Measurements from ENCODE around the gene ARSG.
"Not testable (repeated sequence)": the region's sequence is repeated elsewhere in the genome, so short reads cannot be mapped to it uniquely, and the experiment has no call there.

The ARSG gene

DNA sequence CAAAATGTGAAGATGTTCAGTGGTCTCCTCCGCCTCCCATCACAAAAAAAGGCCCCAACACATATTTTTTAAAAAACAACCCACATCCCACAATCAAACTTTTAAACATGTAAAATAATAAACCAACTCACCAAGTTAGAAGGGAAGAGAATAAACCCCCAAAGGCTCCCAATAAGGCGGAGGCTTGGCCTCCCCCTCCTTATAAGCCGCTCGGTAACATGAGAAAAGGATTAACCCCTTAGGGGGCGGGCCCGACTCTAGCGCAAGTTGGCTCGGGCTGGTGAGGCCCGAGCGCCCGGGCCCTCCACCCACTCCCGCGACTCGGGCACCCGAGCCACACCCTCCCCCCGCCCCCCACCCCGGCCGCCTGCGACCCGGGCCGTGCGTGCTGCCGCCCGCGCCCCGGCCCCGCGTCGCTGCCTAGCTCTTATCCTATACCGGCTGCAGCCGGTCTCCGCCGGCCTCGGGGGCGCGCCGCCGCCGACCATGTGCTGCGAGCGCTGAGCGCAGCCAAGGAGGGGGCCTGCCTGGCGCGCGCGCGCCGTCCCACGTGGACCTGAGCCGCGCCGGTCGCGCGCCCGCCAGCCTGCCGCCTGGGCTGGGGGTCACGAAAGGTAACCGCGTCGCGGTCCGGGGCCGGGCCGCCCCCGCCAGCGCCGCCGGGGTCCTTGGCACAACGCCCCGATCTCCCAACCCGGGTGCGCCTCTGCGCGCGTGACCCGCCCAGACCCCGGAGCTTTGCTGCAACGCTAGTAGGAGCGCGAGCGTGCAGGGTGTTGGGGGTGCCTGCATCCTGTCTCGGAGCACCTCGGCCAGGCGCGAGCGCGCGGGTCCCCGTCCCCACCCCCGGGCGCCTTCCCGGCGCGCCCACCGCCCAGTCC, at the start of gene ARSG, which contains the start of gene SLC16A6:
TSS of gene ARSG (plus strand) at position 541 of the 881 bp plus-strand sequence. CDS start 15,999 bp downstream, outside the sequence.
TSS of gene SLC16A6 (minus strand) at position 173 of the 881 bp plus-strand sequence. CDS start 12,807 bp downstream, outside the sequence.
- DNase-seq, result peak; percentile 54

DNA sequence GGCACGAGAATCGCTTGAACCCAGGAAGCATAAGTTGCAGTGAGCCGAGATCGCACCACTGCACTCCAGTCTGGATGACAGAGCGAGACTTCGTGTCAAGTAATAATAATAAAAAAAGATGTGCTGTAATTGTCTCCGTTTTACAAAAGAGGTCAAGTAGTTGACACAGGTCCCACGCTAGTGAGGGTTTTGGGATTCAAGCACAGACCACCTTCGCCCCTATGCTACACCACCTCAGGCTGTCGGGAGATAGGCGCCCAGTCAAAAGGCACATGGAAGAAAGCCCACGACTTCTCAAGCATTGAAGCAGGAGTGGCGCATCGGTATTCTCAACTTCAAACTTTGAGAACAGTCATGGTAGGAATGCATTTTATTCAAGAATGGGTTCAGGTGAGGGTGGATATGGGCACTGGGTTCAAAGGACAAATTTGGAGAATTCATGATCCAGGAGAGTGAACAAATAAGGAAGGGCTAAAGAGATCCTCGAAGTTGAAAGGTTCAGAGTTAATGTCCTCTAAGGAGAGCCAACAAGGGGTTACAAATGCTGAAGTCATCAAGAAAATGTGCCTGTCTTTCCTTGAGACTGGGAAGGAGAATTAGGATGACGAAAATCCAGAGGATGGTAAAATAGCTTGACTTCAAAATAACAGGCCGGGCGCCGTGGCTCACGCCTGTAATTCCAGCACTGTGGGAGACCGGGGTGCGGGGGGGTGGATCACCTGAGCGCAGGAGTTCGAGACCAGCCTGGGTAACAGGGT, 44.8 kb upstream of the ARSG start:
- no peak for DNase-seq

DNA sequence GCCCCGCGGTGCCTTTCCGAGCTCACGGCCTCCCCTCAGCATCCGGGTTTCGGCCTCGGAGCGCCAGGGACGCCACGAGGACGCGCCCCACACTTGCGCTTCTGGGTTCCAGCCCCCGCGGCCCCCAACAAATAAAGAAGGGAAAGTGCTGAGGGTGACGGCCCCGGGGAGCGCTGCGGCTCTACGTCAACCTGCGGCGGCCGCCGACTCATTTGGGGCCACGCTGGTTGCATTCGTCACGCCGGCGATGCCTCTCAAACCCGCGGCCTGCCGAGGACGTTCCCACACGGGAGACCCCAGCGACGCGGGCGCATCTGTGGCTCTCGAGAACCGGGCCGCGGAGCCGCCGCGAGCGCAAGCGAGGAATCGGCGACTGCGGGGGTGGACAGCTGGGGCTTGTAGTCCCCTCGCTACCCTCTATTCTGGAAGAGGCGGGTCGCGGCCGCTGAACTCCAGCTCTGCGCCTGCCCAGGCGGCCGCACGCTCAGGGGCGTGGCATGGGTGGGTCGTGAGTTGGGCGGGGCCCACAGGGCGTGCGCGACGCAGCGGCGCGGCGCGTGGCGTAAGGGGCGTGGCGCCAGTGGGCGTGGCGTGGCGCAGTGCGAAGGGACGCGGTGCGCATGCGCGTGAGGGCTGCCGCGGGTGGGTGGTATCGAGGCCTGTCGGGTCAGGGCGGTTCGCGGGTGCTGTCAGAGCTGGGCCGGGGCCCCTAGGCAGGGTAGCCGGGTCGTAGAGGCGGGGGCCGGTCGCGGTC, 43.7 kb upstream of the ARSG start, which contains the start of gene AMZ2:
TSS of gene AMZ2 (plus strand) at position 599 of the 754 bp plus-strand sequence. CDS start 2,145 bp downstream, outside the sequence.
- peak; percentile 91 for DNase-seq

DNA sequence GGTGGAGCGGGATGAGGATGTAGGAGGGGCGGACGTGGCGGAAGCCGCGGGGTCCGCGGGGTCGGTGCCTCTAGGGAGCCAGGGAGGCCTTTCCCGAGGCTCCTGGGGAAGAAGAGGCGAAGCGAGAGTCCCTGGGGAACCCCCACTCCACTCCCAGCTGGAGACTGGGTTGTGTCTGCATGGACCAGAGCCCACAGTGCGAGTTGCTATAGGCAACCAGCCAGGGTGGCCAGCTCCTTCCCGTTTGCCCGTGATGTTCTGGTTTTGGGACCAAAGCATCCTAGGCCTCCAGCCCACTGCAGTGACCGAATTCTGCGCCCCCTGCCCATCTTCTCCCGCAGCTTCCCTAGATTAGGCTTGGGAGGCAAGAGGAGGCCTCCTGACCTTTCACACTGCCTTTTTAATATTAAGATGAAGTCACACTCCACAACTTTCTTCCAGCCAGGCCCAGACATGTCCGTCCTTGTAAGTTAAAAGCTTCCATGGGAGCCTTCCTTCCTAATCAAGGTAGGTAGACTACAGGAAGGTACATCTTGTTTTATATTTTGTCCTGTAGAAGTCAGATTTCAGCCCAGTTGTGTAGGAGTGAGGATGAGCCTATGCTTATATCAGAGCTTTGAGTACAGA, 43.0 kb upstream of the ARSG start:
- DNase-seq, result no peak

DNA sequence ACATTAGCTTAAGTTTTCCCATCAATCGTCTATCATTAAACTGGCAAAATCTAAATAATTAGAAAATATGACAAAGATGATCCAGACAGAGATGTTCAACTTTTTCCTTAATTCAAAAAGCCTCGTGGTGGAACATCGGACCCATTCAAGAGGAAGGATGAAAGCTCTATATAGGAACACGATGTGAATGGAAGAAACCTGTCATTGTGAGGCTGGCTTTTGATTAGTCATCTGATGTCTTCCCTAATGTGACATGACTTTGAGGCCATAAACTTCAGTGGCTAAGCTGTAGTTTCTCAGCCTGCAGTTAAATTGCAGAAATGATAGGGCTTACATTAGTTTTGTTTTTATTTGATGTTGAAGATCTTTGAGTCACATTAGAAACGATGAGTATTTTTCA, 42.4 kb upstream of the ARSG start:
- no peak for DNase-seq

DNA sequence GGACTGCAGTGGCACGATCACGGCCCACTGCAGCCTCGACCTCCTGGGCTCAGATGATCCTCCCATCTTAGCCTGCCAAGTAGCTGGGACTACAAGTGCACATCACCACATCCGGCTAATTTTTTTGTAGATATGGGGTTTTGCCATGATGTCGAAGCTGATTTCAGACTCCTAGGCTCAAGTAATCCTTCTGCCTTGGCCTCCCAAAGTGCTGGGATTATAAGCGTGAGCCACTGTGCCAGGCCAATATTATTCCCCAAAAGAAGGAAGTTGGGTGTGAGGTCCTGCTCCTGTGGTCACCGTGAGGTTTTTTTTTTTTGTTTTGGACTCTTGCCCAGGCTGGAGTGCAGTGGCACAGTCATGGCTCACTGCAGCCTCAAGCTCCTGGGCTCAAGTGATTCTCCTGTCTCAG, 41.9 kb upstream of the ARSG start:
- DNase-seq, result no peak

DNA sequence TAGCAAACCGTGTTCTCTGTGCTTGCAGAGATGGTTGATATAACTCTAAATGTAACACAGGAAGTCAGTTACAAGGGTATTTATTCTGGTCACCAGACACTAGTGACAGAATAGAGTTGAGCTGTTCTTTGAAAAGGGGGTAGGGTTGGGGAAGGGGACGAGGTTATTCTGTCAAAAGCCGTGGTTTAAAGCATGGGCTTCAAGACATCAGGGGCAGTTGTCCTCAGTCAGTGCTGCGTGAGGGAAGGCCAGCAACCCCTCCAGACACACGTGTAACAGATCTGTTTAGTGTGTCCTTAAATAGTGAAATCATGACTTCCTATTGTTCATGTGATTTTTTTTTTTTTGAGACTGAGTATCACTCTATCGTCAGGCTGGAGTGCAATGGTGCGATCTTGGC, 37.9 kb upstream of the ARSG start:
- not testable (repeated sequence) for DNase-seq

DNA sequence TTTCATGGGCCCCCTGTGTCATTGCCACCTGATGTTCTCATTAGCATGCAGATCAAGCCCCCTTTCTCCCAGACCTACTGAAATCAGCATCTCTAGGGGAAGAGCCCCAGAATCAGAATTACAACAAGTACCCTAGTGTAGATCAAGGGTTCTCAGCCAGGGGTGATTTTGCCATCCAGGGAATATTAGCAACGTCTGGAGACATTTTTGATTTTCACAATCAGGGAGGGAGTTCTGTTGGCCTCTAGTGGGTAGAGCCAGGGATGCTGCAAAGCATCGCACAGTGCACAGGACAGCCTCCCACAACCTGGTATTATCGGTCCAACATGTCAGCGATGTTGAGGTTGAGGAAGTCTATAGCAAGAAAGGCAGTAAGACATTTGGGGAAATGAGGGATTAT, 36.1 kb upstream of the ARSG start:
- no peak for DNase-seq

DNA sequence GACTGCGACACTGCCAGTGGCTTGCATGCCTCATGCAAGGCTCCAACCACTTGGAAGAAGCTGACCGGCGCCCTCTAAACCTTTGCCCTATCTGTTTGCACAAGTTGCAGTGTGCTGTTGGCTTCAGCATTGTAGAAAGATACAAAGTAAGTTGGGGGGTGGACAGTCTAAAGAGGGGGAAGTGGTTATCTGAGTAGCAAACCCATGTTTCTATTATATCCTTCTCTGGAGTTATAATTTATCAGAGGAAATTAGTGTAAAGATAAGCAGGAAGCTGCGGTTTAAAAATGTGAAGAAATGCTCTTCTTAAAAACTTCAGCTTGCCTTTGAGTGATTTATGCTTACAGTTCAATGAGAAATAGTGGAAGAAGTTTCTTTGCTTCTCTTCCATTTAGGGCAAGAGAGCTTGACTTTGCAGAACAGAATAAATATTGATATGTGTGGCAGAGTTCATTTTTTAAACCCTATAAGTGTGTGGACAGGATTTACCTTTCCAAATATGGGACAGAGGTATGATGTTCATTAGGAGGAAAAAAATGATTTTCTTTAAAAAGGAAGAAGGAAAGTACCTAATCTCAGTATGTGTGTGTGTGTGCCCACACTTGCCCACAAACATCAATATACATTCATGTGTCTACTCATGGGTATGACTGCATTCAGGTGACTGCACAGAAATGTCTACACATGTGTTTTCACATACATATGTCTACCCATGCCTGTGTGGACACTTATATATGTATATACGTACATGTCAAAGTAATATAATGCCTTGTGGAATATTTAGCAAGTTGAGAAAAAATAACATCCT, 35.4 kb upstream of the ARSG start:
- no peak for DNase-seq

DNA sequence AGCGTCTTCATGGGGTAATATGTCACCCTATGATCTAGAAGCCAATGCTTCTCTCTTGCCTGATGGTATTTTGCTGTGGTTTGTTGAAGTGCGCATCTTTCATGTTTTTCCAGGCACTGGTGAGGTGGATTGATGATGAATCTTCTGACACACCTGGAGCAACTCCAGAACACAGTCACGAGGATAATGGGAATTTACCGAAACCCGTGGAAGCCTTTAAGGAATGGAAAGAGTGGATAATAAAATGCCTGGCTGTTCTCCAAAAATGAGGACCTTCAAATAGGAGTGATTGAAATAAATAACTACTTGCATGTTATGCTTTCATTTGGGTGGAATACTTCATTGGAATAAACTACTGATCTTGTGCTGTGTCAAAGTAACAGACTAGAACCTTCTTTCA, 34.6 kb upstream of the ARSG start:
- DNase-seq, result not testable (repeated sequence)

DNA sequence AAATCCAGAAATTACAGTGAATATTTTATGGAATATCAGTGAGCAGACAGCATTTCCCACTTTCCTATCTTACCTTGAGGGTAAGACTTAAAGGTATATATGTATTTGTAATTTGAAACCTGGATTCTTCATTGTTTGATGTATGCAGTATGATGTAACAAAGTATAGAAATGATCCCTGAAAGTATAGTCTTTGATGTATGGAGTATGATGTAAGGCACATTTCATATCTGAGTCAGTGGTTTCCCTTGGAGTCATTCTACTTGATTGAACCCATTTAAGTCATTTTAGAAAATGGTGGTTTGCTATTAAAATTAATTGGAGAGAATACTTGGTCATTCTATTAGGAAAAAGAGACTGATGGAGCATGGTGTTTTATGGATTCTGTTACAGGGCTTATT, 33.4 kb upstream of the ARSG start:
- no peak for DNase-seq

DNA sequence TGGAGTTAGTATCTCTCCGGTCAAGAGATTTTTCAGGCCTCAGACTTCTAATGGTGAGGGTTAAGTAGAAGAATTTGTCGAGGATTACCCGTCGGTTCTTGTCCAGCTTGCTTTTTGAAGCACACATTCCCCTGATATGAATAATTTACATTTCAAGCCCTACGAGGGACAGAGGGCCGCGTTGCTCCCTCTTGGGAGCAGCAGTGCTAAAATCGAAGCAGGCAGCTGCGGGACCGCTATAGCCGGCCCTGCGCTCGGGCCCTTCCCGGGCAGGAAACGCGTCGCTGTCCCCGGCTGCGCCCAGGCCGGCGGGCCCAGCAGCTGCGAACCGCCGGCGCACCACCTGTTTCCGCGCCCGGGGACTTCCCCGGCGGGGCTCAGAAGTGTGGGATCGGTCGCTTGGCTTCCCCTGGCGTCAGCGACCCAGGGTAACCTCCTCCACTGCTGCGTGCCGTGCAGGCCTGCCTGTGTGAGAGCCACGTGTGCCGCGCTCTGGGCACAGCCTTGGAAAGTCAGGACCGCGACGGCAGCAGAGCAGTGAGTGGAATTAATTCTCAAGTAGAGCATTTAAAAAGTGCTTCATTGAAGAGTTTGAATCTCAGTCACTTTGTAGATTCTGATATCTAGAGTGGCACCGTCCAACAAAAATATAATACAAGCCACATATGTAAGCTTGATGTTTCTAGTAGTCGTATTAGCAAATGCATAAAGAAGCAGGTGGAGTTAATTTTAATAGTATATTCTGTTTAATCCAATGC, 32.2 kb upstream of the ARSG start:
- not testable (repeated sequence) for DNase-seq

DNA sequence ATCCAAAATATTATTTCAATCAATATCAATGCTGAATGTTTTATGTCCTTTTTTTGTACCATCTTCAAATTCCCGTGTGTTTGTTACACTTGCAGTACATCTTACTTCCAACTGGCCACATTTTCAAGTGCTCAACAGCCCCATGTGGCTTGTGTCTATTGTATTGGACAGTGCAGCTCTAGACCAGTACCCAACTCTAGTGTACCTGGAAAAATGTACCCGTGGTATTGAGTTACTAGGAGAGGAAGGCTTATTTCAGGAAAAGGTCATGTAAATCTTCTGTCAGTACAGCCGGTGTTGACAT, 31.7 kb upstream of the ARSG start:
- DNase-seq, result not testable (repeated sequence)

DNA sequence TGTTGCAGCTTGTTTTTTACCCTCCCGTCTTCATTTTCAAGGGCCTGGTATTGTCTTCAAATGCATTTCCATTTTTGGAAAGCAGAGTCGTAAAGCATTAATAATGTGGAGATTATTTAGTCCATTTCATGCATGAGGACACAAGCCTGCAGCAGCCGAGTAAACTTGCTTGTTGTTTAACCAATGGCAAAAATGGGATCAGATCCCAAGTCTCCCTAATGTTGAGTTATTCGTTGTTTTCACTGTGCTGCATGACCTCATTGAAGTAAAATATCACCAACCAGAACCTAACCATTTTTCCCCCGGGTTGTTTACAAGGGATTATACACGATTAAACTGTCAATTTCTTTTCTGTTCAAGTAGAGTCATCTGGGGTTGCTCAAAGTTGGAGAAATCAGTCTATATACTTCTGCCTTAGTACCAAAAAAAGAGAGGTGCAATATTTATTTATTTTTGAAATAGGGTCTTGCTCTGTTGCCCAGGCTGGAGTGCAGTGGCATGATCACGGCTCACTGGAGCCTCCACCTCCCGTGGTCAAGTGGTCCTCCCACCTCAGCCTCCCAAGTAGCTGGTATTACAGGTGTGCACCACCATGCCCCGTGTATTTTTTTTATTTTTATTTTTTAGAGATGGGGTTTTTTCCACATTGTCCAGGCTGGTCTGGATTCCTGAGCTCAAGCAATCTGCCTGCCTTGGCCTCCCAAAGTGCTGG, 31.1 kb upstream of the ARSG start:
- DNase-seq, result no peak

DNA sequence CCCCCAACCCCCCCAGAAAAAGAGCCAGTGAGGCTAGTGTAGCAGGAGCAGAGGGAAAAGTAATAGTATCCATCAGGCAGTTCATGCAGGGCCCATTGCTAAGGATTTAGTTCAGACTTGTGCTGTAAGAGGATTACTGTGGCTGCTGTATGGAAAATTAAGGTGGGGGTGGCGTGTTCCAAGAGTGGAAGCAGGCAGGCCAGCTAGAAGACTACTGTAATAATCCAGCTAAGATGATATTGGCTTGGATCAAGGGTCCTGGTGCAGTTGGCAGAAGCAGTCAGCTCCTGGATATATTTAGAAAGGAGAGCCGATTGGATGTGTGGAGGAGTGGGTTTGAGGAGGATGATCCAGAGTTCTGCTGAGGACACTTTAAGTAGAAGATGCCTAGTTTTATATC, 28.8 kb upstream of the ARSG start:
- not testable (repeated sequence) for DNase-seq

DNA sequence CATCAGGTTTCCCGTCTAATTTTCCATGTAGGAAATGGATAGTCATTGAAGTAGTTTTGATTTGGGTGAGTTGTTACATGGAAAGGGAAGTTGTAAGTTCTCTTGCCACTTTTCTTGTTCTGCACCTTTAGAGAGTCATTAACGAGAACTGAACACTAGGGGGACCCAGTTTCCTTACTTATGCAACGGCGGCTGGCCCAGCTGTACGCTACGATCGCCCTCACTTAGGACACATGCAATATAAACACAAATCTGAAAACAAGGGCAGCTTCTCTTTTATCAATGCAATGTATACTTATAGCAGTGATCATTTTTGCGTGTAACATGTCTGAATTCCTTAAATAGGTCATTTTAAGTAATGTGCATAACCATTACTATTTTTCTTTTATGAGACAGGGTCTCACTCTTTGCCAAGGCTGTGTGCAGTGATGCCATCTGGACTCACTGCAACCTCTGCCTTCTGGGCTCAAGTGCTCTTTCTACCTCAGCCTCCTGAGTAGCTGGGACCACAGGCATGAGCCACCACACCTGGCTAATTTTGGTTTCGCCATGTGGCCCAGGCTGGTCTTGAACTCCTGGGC, 28.1 kb upstream of the ARSG start:
- DNase-seq, result not testable (repeated sequence)

DNA sequence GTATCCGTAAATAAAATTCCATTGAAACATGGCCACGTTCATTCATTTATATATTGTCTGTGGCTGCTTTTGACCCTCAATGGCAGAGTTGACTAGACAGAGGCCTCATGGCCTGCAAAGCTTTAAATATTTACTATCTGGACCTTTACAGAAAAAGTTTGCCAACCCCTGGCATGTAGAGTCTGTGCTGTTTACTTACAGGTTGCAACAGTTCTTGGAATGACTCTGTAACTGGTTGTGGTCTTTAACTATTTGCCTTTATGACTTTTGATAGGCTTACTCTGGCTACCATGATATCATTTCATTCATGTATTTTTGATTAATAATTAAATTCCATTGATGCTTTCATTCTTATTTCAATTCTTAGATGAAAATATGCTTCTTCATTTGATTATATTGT, 25.5 kb upstream of the ARSG start:
- not testable (repeated sequence) for DNase-seq

DNA sequence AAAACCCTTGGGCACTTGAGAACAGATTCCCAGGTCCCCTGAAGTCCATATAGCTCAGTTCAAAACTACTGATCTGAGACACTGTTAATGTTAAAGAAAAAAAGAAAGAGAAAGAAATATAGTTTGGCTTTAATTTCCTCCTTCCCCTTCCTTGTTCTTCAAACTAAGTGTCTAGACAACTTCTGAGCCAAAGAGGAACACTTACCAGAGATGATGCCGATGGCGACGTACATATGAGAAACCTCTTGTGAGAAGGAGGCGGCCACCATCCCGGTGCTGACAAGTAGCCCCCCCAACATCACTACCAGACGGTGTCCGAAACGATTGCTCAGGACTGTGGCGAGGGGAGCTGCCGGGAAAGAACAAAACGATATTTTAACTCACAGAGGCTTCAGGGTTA, 17.6 kb upstream of the ARSG start:
- DNase-seq, result no peak

DNA sequence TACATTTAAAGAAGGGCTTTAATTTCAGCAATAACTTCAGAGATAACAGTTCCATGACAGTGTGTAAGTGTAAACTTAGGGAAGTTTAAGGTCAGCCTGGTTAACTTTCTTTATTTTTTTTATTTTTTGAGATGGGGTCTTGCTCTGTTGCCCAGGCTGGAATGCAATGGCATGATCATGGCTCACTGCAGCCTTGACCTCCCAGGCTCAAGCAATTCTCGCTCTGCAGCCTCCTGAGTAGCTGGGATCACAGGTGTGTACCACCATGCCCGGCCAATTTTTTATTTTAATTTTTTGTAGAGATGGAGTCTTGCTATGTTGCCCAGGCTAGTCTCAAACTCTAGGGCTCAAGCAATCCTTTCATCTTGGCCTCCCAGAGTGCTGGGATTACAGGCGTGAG, 15.0 kb upstream of the ARSG start:
- not testable (repeated sequence) for DNase-seq

DNA sequence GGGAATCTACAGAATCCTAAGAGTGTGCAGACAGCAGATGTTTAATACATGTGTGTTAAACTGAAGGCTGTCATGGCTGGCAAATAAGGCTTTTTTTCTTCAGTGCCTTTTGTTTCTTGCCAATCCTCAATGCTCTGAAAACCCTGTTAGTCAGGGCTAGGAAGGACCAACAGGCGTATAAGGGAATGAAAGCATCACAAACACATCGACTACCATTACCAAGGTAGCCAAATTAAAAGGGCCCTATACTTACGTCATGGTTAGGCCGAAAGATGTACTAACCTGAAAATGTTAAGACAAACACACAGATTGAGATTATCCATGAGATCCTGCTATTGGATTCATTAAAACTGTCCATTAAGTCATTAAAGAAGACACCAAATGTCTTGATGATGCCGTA, 13.5 kb upstream of the ARSG start:
- no peak for DNase-seq

Measured in NCI-H1048 (cell line).